ENCODE data around the gene LCN12.

LCN12 gene

GRCh38 chr9:136970361-136970760 is 18.3 kb downstream of the LCN12 start:
- DNase-seq (ENCODE audit: insufficient read length, low spot score) = no peak
- no peak for TF ChIP-seq POLR2A (IDR thresholded peaks at IDR 0.05; ENCODE audit: low read depth, low read length)
- no peak for TF ChIP-seq SPI1 (IDR thresholded peaks at IDR 0.05; ENCODE audit: low read depth, low read length)
- TF ChIP-seq POLR2AphosphoS5 (IDR thresholded peaks at IDR 0.05; ENCODE audit: low read depth, low read length) = no peak
- TF ChIP-seq POU2F2 (IDR thresholded peaks at IDR 0.05; ENCODE audit: low read depth, low read length) = no peak
- TF ChIP-seq TAF1 (IDR thresholded peaks at IDR 0.05; ENCODE audit: low read depth, low read length) = no peak
- no peak for TF ChIP-seq PAX5 (IDR thresholded peaks at IDR 0.05; ENCODE audit: insufficient read depth, low read length, severe bottlenecking)
- no peak for FAIRE-seq

DNA sequence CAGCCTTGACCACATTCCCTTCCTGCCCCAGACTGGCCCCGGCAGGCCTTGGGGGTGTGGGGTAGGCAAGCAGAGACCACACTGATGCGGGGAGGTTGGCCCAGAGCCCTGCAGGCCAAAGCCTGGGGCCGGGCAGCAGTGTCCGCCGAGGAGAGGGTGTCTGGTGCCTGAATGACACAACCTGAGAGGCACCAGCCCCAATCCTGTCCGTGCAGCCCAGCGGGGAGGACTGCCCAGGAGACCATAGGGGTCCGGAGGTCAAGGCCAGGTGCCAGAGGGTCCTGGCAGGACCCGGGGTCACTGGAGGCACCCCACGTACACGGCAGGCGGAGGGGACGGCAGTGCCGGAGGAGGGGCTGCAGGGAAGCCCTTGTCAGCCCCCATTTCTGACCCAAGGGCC is 19.7 kb downstream of the LCN12 start:
- TF ChIP-seq SPI1 (IDR thresholded peaks at IDR 0.05; ENCODE audit: low read depth, low read length) (no peak), POU2F2 (IDR thresholded peaks at IDR 0.05; ENCODE audit: low read depth, low read length) (no peak), PAX5 (IDR thresholded peaks at IDR 0.05; ENCODE audit: insufficient read depth, low read length, severe bottlenecking) (no peak), POLR2AphosphoS5 (IDR thresholded peaks at IDR 0.05; ENCODE audit: low read depth, low read length) (no peak), POLR2A (IDR thresholded peaks at IDR 0.05; ENCODE audit: low read depth, low read length) (no peak), TAF1 (IDR thresholded peaks at IDR 0.05; ENCODE audit: low read depth, low read length) (no peak)
- no peak for FAIRE-seq
- DNase-seq (ENCODE audit: insufficient read length, low spot score) = no peak

DNA sequence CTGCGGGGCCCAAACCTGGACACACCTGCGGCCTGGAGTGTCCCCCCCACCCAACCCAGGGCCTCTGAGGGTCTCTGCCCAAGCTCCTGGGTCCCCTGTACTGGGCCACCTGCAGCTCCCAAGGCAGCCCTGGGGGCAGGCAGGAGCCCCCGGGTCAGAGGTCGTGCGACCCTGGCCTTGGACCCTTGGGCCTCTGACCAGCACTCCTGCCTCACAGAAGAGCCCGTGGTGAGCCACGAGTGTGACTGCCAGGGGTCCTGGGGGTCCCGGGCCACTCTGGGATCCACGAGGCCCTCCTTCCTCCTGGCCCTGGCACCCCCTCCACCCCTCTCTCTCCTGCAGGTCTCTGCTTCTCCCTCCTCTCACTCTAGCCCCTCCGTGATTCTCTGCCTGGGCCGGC is 20.3 kb downstream of the LCN12 start:
- FAIRE-seq = no peak
- no peak for DNase-seq (ENCODE audit: insufficient read length, low spot score)
- TF ChIP-seq POLR2A (IDR thresholded peaks at IDR 0.05; ENCODE audit: low read depth, low read length) (no peak), POLR2AphosphoS5 (IDR thresholded peaks at IDR 0.05; ENCODE audit: low read depth, low read length) (no peak), POU2F2 (IDR thresholded peaks at IDR 0.05; ENCODE audit: low read depth, low read length) (no peak), TAF1 (IDR thresholded peaks at IDR 0.05; ENCODE audit: low read depth, low read length) (no peak), PAX5 (IDR thresholded peaks at IDR 0.05; ENCODE audit: insufficient read depth, low read length, severe bottlenecking) (no peak), SPI1 (IDR thresholded peaks at IDR 0.05; ENCODE audit: low read depth, low read length) (no peak)

DNA sequence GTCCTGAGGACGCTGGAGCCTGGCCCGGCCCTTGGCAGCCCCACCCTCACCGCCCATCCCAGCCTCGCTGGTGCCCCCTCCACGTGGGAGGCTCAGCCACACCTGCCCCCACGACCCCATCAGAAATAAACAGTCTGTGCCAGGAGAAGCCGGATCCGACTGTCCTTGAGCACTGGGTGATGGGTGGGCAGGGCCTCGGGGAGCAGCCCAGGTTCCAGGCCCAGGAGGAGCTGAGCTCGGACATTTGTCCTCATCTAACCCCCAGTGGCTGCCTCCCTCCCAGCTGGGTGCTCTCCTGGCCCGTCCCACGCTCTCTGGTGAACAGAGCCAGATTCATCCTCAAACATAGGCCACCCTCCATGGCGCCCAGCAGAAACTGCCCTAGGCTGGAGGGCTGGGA is 20.7 kb downstream of the LCN12 start:
- no peak for TF ChIP-seq PAX5 (IDR thresholded peaks at IDR 0.05; ENCODE audit: insufficient read depth, low read length, severe bottlenecking)
- DNase-seq (ENCODE audit: insufficient read length, low spot score) (no peak), FAIRE-seq (no peak)

GRCh38 chr9:136973618-136974617 is 21.8 kb downstream of the LCN12 start:
- FAIRE-seq = no peak
- no peak for DNase-seq (ENCODE audit: insufficient read length, low spot score)
- TF ChIP-seq SPI1 (IDR thresholded peaks at IDR 0.05; ENCODE audit: low read depth, low read length) (no peak), POU2F2 (IDR thresholded peaks at IDR 0.05; ENCODE audit: low read depth, low read length) (no peak), POLR2AphosphoS5 (IDR thresholded peaks at IDR 0.05; ENCODE audit: low read depth, low read length) (no peak), PAX5 (IDR thresholded peaks at IDR 0.05; ENCODE audit: insufficient read depth, low read length, severe bottlenecking) (no peak), POLR2A (IDR thresholded peaks at IDR 0.05; ENCODE audit: low read depth, low read length) (no peak), TAF1 (IDR thresholded peaks at IDR 0.05; ENCODE audit: low read depth, low read length) (no peak)

- DNase-seq (ENCODE audit: insufficient read length, low spot score) (no peak), FAIRE-seq (no peak)
- TF ChIP-seq PAX5 (IDR thresholded peaks at IDR 0.05; ENCODE audit: insufficient read depth, low read length, severe bottlenecking) (no peak), POLR2AphosphoS5 (IDR thresholded peaks at IDR 0.05; ENCODE audit: low read depth, low read length) (no peak), POU2F2 (IDR thresholded peaks at IDR 0.05; ENCODE audit: low read depth, low read length) (no peak), TAF1 (IDR thresholded peaks at IDR 0.05; ENCODE audit: low read depth, low read length) (no peak), SPI1 (IDR thresholded peaks at IDR 0.05; ENCODE audit: low read depth, low read length) (no peak), POLR2A (IDR thresholded peaks at IDR 0.05; ENCODE audit: low read depth, low read length) (no peak)
These were observed 22.9 kb downstream of the LCN12 start for GRCh38 chr9:136974817-136975535.

GRCh38 chr9:136975644-136976043 is 23.6 kb downstream of the LCN12 start:
- FAIRE-seq (no peak), DNase-seq (ENCODE audit: insufficient read length, low spot score) (no peak)
- no peak for TF ChIP-seq POLR2AphosphoS5 (IDR thresholded peaks at IDR 0.05; ENCODE audit: low read depth, low read length)
- no peak for TF ChIP-seq SPI1 (IDR thresholded peaks at IDR 0.05; ENCODE audit: low read depth, low read length)
- TF ChIP-seq POLR2A (IDR thresholded peaks at IDR 0.05; ENCODE audit: low read depth, low read length) = no peak
- TF ChIP-seq TAF1 (IDR thresholded peaks at IDR 0.05; ENCODE audit: low read depth, low read length) = no peak
- no peak for TF ChIP-seq PAX5 (IDR thresholded peaks at IDR 0.05; ENCODE audit: insufficient read depth, low read length, severe bottlenecking)
- TF ChIP-seq POU2F2 (IDR thresholded peaks at IDR 0.05; ENCODE audit: low read depth, low read length) = no peak

GRCh38 chr9:136977223-136977622 is 25.1 kb downstream of the LCN12 start, which contains the start of gene PTGDS:
TSS of gene PTGDS (plus strand) at chr9:136977504. CDS start at chr9:136977579, 75 bp downstream.
- FAIRE-seq (no peak), DNase-seq (ENCODE audit: insufficient read length, low spot score) (no peak)
- TF ChIP-seq PAX5 (IDR thresholded peaks at IDR 0.05; ENCODE audit: insufficient read depth, low read length, severe bottlenecking) (no peak), TAF1 (IDR thresholded peaks at IDR 0.05; ENCODE audit: low read depth, low read length) (no peak), SPI1 (IDR thresholded peaks at IDR 0.05; ENCODE audit: low read depth, low read length) (no peak), POU2F2 (IDR thresholded peaks at IDR 0.05; ENCODE audit: low read depth, low read length) (no peak), POLR2AphosphoS5 (IDR thresholded peaks at IDR 0.05; ENCODE audit: low read depth, low read length) (no peak), POLR2A (IDR thresholded peaks at IDR 0.05; ENCODE audit: low read depth, low read length) (no peak)

GRCh38 chr9:136977649-136978072 is 25.6 kb downstream of the LCN12 start:
- FAIRE-seq = no peak
- DNase-seq (ENCODE audit: insufficient read length, low spot score) = no peak
- TF ChIP-seq TAF1 (IDR thresholded peaks at IDR 0.05; ENCODE audit: low read depth, low read length) (no peak), POU2F2 (IDR thresholded peaks at IDR 0.05; ENCODE audit: low read depth, low read length) (no peak), PAX5 (IDR thresholded peaks at IDR 0.05; ENCODE audit: insufficient read depth, low read length, severe bottlenecking) (no peak), POLR2AphosphoS5 (IDR thresholded peaks at IDR 0.05; ENCODE audit: low read depth, low read length) (no peak), POLR2A (IDR thresholded peaks at IDR 0.05; ENCODE audit: low read depth, low read length) (no peak), SPI1 (IDR thresholded peaks at IDR 0.05; ENCODE audit: low read depth, low read length) (no peak)

Measured in GM12891 (cell line).